Prostate gland (tissue), 2 donors: ENCODE data around the gene TSC22D2.

Source experiments
- CTCF ChIP-seq, 4 experiments: fragments of 200-600 bp in 2 of 4; fragments of 450-650 bp in 2 of 4; sonication (generic) in 2 of 4; IDR thresholded peaks; 1 replicate in 3 of 4; 2 replicates in 1 of 4; pipeline ENCODE4 v1.5.1; 2016 to 2019; ENCODE audit warnings: antibody characterized with exemption in 4 of 4, mild to moderate bottlenecking in 2 of 4, moderate library complexity in 2 of 4
- POLR2A ChIP-seq: fragments of 450-650 bp; IDR thresholded peaks from one replicate; pipeline ENCODE4 v1.6.1; 2016; ENCODE audit warnings: antibody characterized with exemption, mild to moderate bottlenecking
- POLR2AphosphoS5 ChIP-seq: sonication (generic); formaldehyde crosslinking; IDR thresholded peaks from one replicate; pipeline ENCODE4 v1.6.1; 2017; ENCODE audit warnings: antibody characterized with exemption

GRCh38 chr3:150378301-150378748, 29.8 kb upstream of the TSC22D2 start:
- TF ChIP-seq CTCF (IDR thresholded peaks at IDR 0.05) = no peak
- no peak for TF ChIP-seq POLR2AphosphoS5
- no peak for TF ChIP-seq POLR2A
